Measurements from ENCODE around the gene MSLN.

The MSLN gene

GRCh38 chr16:800834-801511 is 40.4 kb downstream of the MSLN start:
- peaks cover 15% of the 10 kb centered on the region for H3K4me1 ChIP-seq (ENCODE audit: control insufficient read depth, insufficient read depth, low read length)
- H3K4me3 ChIP-seq (ENCODE audit: insufficient read depth, low read depth, low read length): no peak overlapping the region
- H3K9me3 ChIP-seq (ENCODE audit: control insufficient read depth, low read length): no peaks in the 10 kb centered on the region
- peaks cover 4% of the 10 kb centered on the region for H3K36me3 ChIP-seq (ENCODE audit: control insufficient read depth, insufficient read depth, low read length)
- H3K27ac ChIP-seq (ENCODE audit: insufficient read depth, low read depth, low read length, poor library complexity, severe bottlenecking): no peak overlapping the region
- peaks cover 67% of the 10 kb centered on the region for H3K27me3 ChIP-seq (ENCODE audit: control insufficient read depth, insufficient read depth, low read length, poor library complexity, severe bottlenecking)
- 37% methylated on average over 17 of the region's 17 CpGs for WGBS, 2 experiments

- H3K27ac ChIP-seq (ENCODE audit: insufficient read depth, low read depth, low read length, poor library complexity, severe bottlenecking): no peak overlapping the region
- H3K27me3 ChIP-seq (ENCODE audit: control insufficient read depth, insufficient read depth, low read length, poor library complexity, severe bottlenecking): peaks cover 67% of the 10 kb centered on the region
- 75 to 76% methylated on average over 22 of the region's 22 CpGs for WGBS, 2 experiments
- H3K36me3 ChIP-seq (ENCODE audit: control insufficient read depth, insufficient read depth, low read length): peaks cover 3% of the 10 kb centered on the region
- H3K4me1 ChIP-seq (ENCODE audit: control insufficient read depth, insufficient read depth, low read length): peaks cover 15% of the 10 kb centered on the region
- no peaks in the 10 kb centered on the region for H3K9me3 ChIP-seq (ENCODE audit: control insufficient read depth, low read length)
- no peak overlapping the region for H3K4me3 ChIP-seq (ENCODE audit: insufficient read depth, low read depth, low read length)
Measured at GRCh38 chr16:801584-802363, 41.2 kb downstream of the MSLN start.

GRCh38 chr16:802461-802860 is 41.9 kb downstream of the MSLN start:
- Histone ChIP-seq H3K36me3 (ENCODE audit: control insufficient read depth, insufficient read depth, low read length) (no peaks in the 10 kb centered on the region), H3K4me1 (ENCODE audit: control insufficient read depth, insufficient read depth, low read length) (peaks cover 15% of the 10 kb centered on the region), H3K9me3 (ENCODE audit: control insufficient read depth, low read length) (no peaks in the 10 kb centered on the region), H3K27ac (ENCODE audit: insufficient read depth, low read depth, low read length, poor library complexity, severe bottlenecking) (no peak overlapping the region), H3K4me3 (ENCODE audit: insufficient read depth, low read depth, low read length) (no peak overlapping the region), H3K27me3 (ENCODE audit: control insufficient read depth, insufficient read depth, low read length, poor library complexity, severe bottlenecking) (peaks cover 67% of the 10 kb centered on the region)
- 91% methylated on average over 7 of the region's 7 CpGs for WGBS, 2 experiments

- H3K27me3 ChIP-seq (ENCODE audit: control insufficient read depth, insufficient read depth, low read length, poor library complexity, severe bottlenecking): peaks cover 67% of the 10 kb centered on the region
Measured at GRCh38 chr16:802914-803753, 42.6 kb downstream of the MSLN start.

GRCh38 chr16:803754-804080 is 43.2 kb downstream of the MSLN start:
- H3K27ac ChIP-seq (ENCODE audit: insufficient read depth, low read depth, low read length, poor library complexity, severe bottlenecking): no peak overlapping the region
- peaks cover 67% of the 10 kb centered on the region for H3K27me3 ChIP-seq (ENCODE audit: control insufficient read depth, insufficient read depth, low read length, poor library complexity, severe bottlenecking)
- no peaks in the 10 kb centered on the region for H3K9me3 ChIP-seq (ENCODE audit: control insufficient read depth, low read length)
- H3K36me3 ChIP-seq (ENCODE audit: control insufficient read depth, insufficient read depth, low read length): no peaks in the 10 kb centered on the region
- WGBS, 2 experiments: 69 to 73% methylated on average over 7 to 8 of the region's 8 CpGs
- no peak overlapping the region for H3K4me3 ChIP-seq (ENCODE audit: insufficient read depth, low read depth, low read length)
- H3K4me1 ChIP-seq (ENCODE audit: control insufficient read depth, insufficient read depth, low read length): peaks cover 15% of the 10 kb centered on the region

More at GRCh38 chr16:802914-803753, 42.6 kb downstream of the MSLN start:
- Histone ChIP-seq H3K27ac (ENCODE audit: insufficient read depth, low read depth, low read length, poor library complexity, severe bottlenecking) (no peak overlapping the region), H3K4me3 (ENCODE audit: insufficient read depth, low read depth, low read length) (no peak overlapping the region), H3K9me3 (ENCODE audit: control insufficient read depth, low read length) (no peaks in the 10 kb centered on the region), H3K36me3 (ENCODE audit: control insufficient read depth, insufficient read depth, low read length) (no peaks in the 10 kb centered on the region), H3K4me1 (ENCODE audit: control insufficient read depth, insufficient read depth, low read length) (peaks cover 15% of the 10 kb centered on the region)
- 85 to 86% methylated on average over 33 of the region's 33 CpGs for WGBS, 2 experiments

- H3K36me3 ChIP-seq (ENCODE audit: control insufficient read depth, insufficient read depth, low read length): no peaks in the 10 kb centered on the region
- H3K27me3 ChIP-seq (ENCODE audit: control insufficient read depth, insufficient read depth, low read length, poor library complexity, severe bottlenecking): peaks cover 67% of the 10 kb centered on the region
- WGBS, 2 experiments: 79 to 80% methylated on average over 33 of the region's 33 CpGs
- H3K9me3 ChIP-seq (ENCODE audit: control insufficient read depth, low read length): no peaks in the 10 kb centered on the region
- H3K4me1 ChIP-seq (ENCODE audit: control insufficient read depth, insufficient read depth, low read length): peaks cover 15% of the 10 kb centered on the region
- H3K27ac ChIP-seq (ENCODE audit: insufficient read depth, low read depth, low read length, poor library complexity, severe bottlenecking): no peak overlapping the region
- no peak overlapping the region for H3K4me3 ChIP-seq (ENCODE audit: insufficient read depth, low read depth, low read length)
Measured at GRCh38 chr16:804193-805048, 43.9 kb downstream of the MSLN start.

- H3K36me3 ChIP-seq (ENCODE audit: control insufficient read depth, insufficient read depth, low read length): no peaks in the 10 kb centered on the region
- 90 to 92% methylated on average over 17 of the region's 17 CpGs for WGBS, 2 experiments
- no peak overlapping the region for H3K27ac ChIP-seq (ENCODE audit: insufficient read depth, low read depth, low read length, poor library complexity, severe bottlenecking)
- peaks cover 9% of the 10 kb centered on the region for H3K4me1 ChIP-seq (ENCODE audit: control insufficient read depth, insufficient read depth, low read length)
- no peaks in the 10 kb centered on the region for H3K9me3 ChIP-seq (ENCODE audit: control insufficient read depth, low read length)
- H3K4me3 ChIP-seq (ENCODE audit: insufficient read depth, low read depth, low read length): no peak overlapping the region
- H3K27me3 ChIP-seq (ENCODE audit: control insufficient read depth, insufficient read depth, low read length, poor library complexity, severe bottlenecking): peaks cover 65% of the 10 kb centered on the region
Measured at GRCh38 chr16:805474-805873, 44.9 kb downstream of the MSLN start.

GRCh38 chr16:807347-808084 is 47.0 kb downstream of the MSLN start:
- 45 to 54% methylated on average over 80 of the region's 80 CpGs for WGBS, 2 experiments

GRCh38 chr16:808085-808386 is 47.5 kb downstream of the MSLN start:
- 52 to 59% methylated on average over 19 of the region's 19 CpGs for WGBS, 2 experiments
- H3K4me3 ChIP-seq (ENCODE audit: insufficient read depth, low read depth, low read length): peak overlapping the region; percentile 63
- H3K27me3 ChIP-seq (ENCODE audit: control insufficient read depth, insufficient read depth, low read length, poor library complexity, severe bottlenecking): peaks cover 55% of the 10 kb centered on the region
- no peak overlapping the region for H3K27ac ChIP-seq (ENCODE audit: insufficient read depth, low read depth, low read length, poor library complexity, severe bottlenecking)
- no peaks in the 10 kb centered on the region for H3K9me3 ChIP-seq (ENCODE audit: control insufficient read depth, low read length)
- no peaks in the 10 kb centered on the region for H3K36me3 ChIP-seq (ENCODE audit: control insufficient read depth, insufficient read depth, low read length)
- peaks cover 4% of the 10 kb centered on the region for H3K4me1 ChIP-seq (ENCODE audit: control insufficient read depth, insufficient read depth, low read length)

More at GRCh38 chr16:807347-808084, 47.0 kb downstream of the MSLN start:
- H3K27me3 ChIP-seq (ENCODE audit: control insufficient read depth, insufficient read depth, low read length, poor library complexity, severe bottlenecking): peaks cover 55% of the 10 kb centered on the region
- no peaks in the 10 kb centered on the region for H3K36me3 ChIP-seq (ENCODE audit: control insufficient read depth, insufficient read depth, low read length)
- no peak overlapping the region for H3K27ac ChIP-seq (ENCODE audit: insufficient read depth, low read depth, low read length, poor library complexity, severe bottlenecking)
- peak overlapping the region; percentile 63 for H3K4me3 ChIP-seq (ENCODE audit: insufficient read depth, low read depth, low read length)
- no peaks in the 10 kb centered on the region for H3K9me3 ChIP-seq (ENCODE audit: control insufficient read depth, low read length)
- peaks cover 4% of the 10 kb centered on the region for H3K4me1 ChIP-seq (ENCODE audit: control insufficient read depth, insufficient read depth, low read length)
